ENCODE measurements around the gene TXNDC16. TPM values are rescaled to one million over a fixed set of nuclear protein-coding genes. Genes with fewer than 3 reads are reported as not detected.

TXNDC16 gene
- total and polyA plus RNA-seq, 2 donors (not counting 3 experiments of a cell fraction or from before 2014, with no cell fraction given): 2.3 to 4.5 TPM

GRCh38 chr14:52558688-52559087 lies 6.4 kb upstream of the TXNDC16 start:
- no peaks in the 10 kb centered on the region for H3K9me3 ChIP-seq (replicated peaks; ENCODE audit: control insufficient read depth, insufficient read depth, low read length)
- H3K9ac ChIP-seq (replicated peaks; ENCODE audit: extremely low read depth, insufficient read depth, low read length): no peak overlapping the region
- H3K9me1 ChIP-seq (replicated peaks; ENCODE audit: control insufficient read depth, extremely low read depth, insufficient read depth, low read length): no peaks in the 10 kb centered on the region
- H3K4me3 ChIP-seq (replicated peaks in 1 of 3; ENCODE audit: insufficient read depth in 1 of 3, low read depth in 1 of 3, low read length in 3 of 3): no peak overlapping the region
- no peak overlapping the region for H3K4me2 ChIP-seq (ENCODE audit: insufficient read depth, low read length)
- dilution Hi-C loops (cut with MboI; ENCODE audit: extremely low pct_ligation_motif_present, low sequenced_read_pairs) (no loop called here), intact Hi-C loops (cut with micrococcal nuclease) (loop anchor here (10.0 kb wide), 1 partner anchor 1894 kb away; the partner anchor contains the start of gene SAV1)
- ChIA-PET POLR2A (no interaction called here), CTCF (no interaction called here)
- no peaks in the 10 kb centered on the region for H4K20me1 ChIP-seq (replicated peaks; ENCODE audit: control insufficient read depth, extremely low read depth, insufficient read depth, low read length)
- H3K4me1 ChIP-seq (ENCODE audit: control insufficient read depth, extremely low read depth, insufficient read depth, low read length): peaks cover 6% of the 10 kb centered on the region
- BruUV-seq (replicated peaks): no TSS peak
- H2AFZ ChIP-seq (ENCODE audit: low read depth, low read length): no peak overlapping the region
- H3K27ac ChIP-seq (ENCODE audit: insufficient read depth, low read depth, low read length): no peak overlapping the region
- H3K36me3 ChIP-seq (ENCODE audit: control insufficient read depth in 2 of 2, extremely low read depth in 1 of 2, insufficient read depth in 2 of 2, low read length in 2 of 2): no peaks in the 10 kb centered on the region
- TF ChIP-seq EZH2 (IDR thresholded peaks at IDR 0.05; ENCODE audit: borderline replicate concordance, low read depth, low read length, severe bottlenecking) (no peak), FOS (IDR thresholded peaks at IDR 0.05; ENCODE audit: borderline replicate concordance, insufficient read depth, low read length) (no peak), CTCF (IDR thresholded peaks at IDR 0.05; ENCODE audit: extremely low read depth in 1 of 2, insufficient read depth in 1 of 2, low read depth in 1 of 2, low read length in 2 of 2) (no peak), JUN (IDR thresholded peaks at IDR 0.05; ENCODE audit: borderline replicate concordance, insufficient read depth, insufficient read length, low read depth) (no peak), POLR2A (IDR thresholded peaks at IDR 0.05; ENCODE audit: low read depth, low read length) (no peak), MYC (IDR thresholded peaks at IDR 0.05; ENCODE audit: low read depth, low read length) (no peak), GATA2 (IDR thresholded peaks at IDR 0.05; ENCODE audit: insufficient read depth, insufficient read length, low read depth, low read length) (no peak), POLR2AphosphoS5 (IDR thresholded peaks at IDR 0.05; ENCODE audit: insufficient read depth, low read depth, low read length) (no peak), MAX (IDR thresholded peaks at IDR 0.05; ENCODE audit: insufficient read depth, insufficient read length) (no peak)
- H3K79me2 ChIP-seq (ENCODE audit: control insufficient read depth, insufficient read depth, low read length): no peaks in the 10 kb centered on the region
- no peaks in the 10 kb centered on the region for H3K27me3 ChIP-seq (ENCODE audit: control insufficient read depth in 2 of 2, insufficient read depth in 2 of 2, low read length in 2 of 2)
- FAIRE-seq: no peak
- DNase-seq (ENCODE audit: low read depth, low spot score): no peak
